Spleen (tissue), 7 donors: ENCODE measurements around the gene USP32.

ENCODE experiments used
- POLR2AphosphoS5 ChIP-seq, 3 donors: sonication (generic); formaldehyde crosslinking; IDR thresholded peaks; one replicate each; pipeline ENCODE4 v1.5.1; 2017; ENCODE audit warnings: antibody characterized with exemption in 3 of 3
- TF ChIP-seq, protein P1 (sequence below), 11 experiments: fragments of 200-600 bp in 7 of 11; fragments of 450-650 bp in 4 of 11; sonication (generic) in 4 of 11; IDR thresholded peaks in 8 of 11; conservative IDR thresholded peaks in 3 of 11; 1 replicate in 7 of 11; 2 replicates in 4 of 11; pipeline versions ENCODE4 v1.4.0 to v1.8.0; 2016 to 2021; ENCODE audit warnings: antibody characterized with exemption in 11 of 11, inconsistent platforms in 4 of 11, mild to moderate bottlenecking in 1 of 11
- donor health status: DM: no; HTN: no; CAD: no; lungs with moderate emphysema.
- donor health status: DM: no; HTN: no; CAD: no.
- donor health status: DM: no; HTN: no; CAD: no.

DNA sequence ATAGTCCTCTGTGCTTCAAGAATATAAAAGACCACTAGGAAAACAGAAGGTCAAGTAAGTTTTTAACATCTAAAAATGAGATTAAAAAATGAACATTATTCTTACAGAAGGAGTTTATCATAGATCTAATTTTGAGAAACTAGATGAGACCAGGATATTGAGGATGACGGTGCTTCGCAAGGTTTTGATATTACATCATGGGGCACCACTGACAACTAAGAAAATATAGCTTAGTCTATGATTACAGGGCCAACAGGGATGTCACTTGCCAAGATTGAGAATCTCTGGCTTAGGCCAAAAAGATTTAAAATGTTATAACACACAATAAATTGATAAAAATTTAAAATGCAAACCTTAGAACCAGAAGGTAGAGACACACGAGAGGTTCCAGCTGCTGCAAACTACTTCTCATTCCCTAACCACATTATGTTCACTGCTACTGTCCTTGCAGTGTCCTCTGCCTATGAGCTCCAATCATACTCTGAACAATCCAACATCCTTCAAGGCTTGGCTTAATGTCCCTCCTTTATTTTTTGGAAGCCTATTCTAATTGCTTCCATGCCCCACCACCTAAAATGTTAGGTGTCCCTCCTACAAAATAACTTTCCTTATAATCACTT lies 33.2 kb downstream of the USP32 start:
- TF ChIP-seq, protein P1, sequence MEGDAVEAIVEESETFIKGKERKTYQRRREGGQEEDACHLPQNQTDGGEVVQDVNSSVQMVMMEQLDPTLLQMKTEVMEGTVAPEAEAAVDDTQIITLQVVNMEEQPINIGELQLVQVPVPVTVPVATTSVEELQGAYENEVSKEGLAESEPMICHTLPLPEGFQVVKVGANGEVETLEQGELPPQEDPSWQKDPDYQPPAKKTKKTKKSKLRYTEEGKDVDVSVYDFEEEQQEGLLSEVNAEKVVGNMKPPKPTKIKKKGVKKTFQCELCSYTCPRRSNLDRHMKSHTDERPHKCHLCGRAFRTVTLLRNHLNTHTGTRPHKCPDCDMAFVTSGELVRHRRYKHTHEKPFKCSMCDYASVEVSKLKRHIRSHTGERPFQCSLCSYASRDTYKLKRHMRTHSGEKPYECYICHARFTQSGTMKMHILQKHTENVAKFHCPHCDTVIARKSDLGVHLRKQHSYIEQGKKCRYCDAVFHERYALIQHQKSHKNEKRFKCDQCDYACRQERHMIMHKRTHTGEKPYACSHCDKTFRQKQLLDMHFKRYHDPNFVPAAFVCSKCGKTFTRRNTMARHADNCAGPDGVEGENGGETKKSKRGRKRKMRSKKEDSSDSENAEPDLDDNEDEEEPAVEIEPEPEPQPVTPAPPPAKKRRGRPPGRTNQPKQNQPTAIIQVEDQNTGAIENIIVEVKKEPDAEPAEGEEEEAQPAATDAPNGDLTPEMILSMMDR (IDR thresholded peaks at IDR 0.05 in 8 of 11, conservative IDR thresholded peaks at IDR 0.05 in 3 of 11) = no peak
- no peak for TF ChIP-seq POLR2AphosphoS5 (IDR thresholded peaks at IDR 0.05)
